ENCODE measurements around the gene ALK.

The ALK gene

GRCh38 chr2:29363111-29363510 lies 558.3 kb downstream of the ALK start:
- Histone ChIP-seq H3K4me3 (no peak overlapping the region), H3K27ac (no peak overlapping the region)
- no peak for DNase-seq (ENCODE audit: low spot score)
- TF ChIP-seq CTCF (IDR thresholded peaks at IDR 0.05), result no peak

- no peak for DNase-seq (ENCODE audit: low spot score)
- H3K4me3 ChIP-seq, result no peak overlapping the region
- TF ChIP-seq CTCF (IDR thresholded peaks at IDR 0.05), result no peak
- no peak overlapping the region for H3K27ac ChIP-seq
These were observed 560.2 kb downstream of the ALK start for GRCh38 chr2:29361231-29361630.

GRCh38 chr2:29360016-29360784 lies 561.2 kb downstream of the ALK start:
- no peak overlapping the region for H3K4me3 ChIP-seq
- TF ChIP-seq CTCF (IDR thresholded peaks at IDR 0.05), result no peak
- DNase-seq (ENCODE audit: low spot score), result no peak
- no peak overlapping the region for H3K27ac ChIP-seq

- TF ChIP-seq CTCF (IDR thresholded peaks at IDR 0.05), result no peak
- DNase-seq (ENCODE audit: low spot score), result no peak
- H3K4me3 ChIP-seq, result no peak overlapping the region
- H3K27ac ChIP-seq, result no peak overlapping the region
These were observed 567.9 kb downstream of the ALK start for GRCh38 chr2:29353403-29353991.

GRCh38 chr2:29351916-29352591 lies 569.3 kb downstream of the ALK start:
- no peak for DNase-seq (ENCODE audit: low spot score)
- TF ChIP-seq CTCF (IDR thresholded peaks at IDR 0.05), result no peak
- H3K27ac ChIP-seq, result no peak overlapping the region
- no peak overlapping the region for H3K4me3 ChIP-seq

GRCh38 chr2:29351248-29351647 lies 570.1 kb downstream of the ALK start:
- TF ChIP-seq CTCF (IDR thresholded peaks at IDR 0.05), result no peak
- no peak for DNase-seq (ENCODE audit: low spot score)
- no peak overlapping the region for H3K4me3 ChIP-seq
- H3K27ac ChIP-seq, result no peak overlapping the region
